Spleen (tissue), 11 donors: ENCODE results near the gene TADA2B. TPM values are rescaled to one million over a fixed set of nuclear protein-coding genes. Genes with fewer than 3 reads are reported as not detected.

Experiments
- DNase-seq: peaks from one replicate; pipeline ENCODE4 v3.0.0-alpha.2; 2020
- H3K27ac ChIP-seq, 8 donors: fragments of 200-600 bp; sonication (generic) in 7 of 8; 1 replicate in 4 of 8; 2 replicates in 4 of 8; pipeline versions ENCODE4 v1.5.0 to v1.8.0; 2016 to 2021; ENCODE audit warnings: inconsistent platforms in 4 of 8, mild to moderate bottlenecking in 4 of 8, moderate library complexity in 1 of 8
- H3K27me3 ChIP-seq, 7 donors: fragments of 200-600 bp; sonication (generic) in 6 of 7; replicated peaks in 1 of 7; 1 replicate in 4 of 7; 2 replicates in 3 of 7; pipeline versions ENCODE4 v1.5.0 to v1.8.0; 2016 to 2021; ENCODE audit warnings: inconsistent platforms in 3 of 7, mild to moderate bottlenecking in 1 of 7
- H3K36me3 ChIP-seq, 6 donors: fragments of 200-600 bp; sonication (generic) in 5 of 6; 1 replicate in 4 of 6; 2 replicates in 2 of 6; pipeline versions ENCODE4 v1.5.0 to v1.8.0; 2016 to 2021; ENCODE audit warnings: inconsistent platforms in 2 of 6
- H3K4me1 ChIP-seq, 6 donors: fragments of 200-600 bp; sonication (generic) in 5 of 6; 1 replicate in 3 of 6; 2 replicates in 3 of 6; pipeline versions ENCODE4 v1.5.0 to v1.8.0; 2016 to 2021; ENCODE audit warnings: inconsistent platforms in 3 of 6
- H3K4me3 ChIP-seq, 8 donors: fragments of 200-600 bp; sonication (generic) in 7 of 8; 1 replicate in 4 of 8; 2 replicates in 4 of 8; pipeline versions ENCODE4 v1.5.0 to v1.8.0; 2016 to 2021; ENCODE audit warnings: inconsistent platforms in 4 of 8, mild to moderate bottlenecking in 4 of 8, moderate library complexity in 2 of 8
- H3K9me3 ChIP-seq, 8 donors: fragments of 200-600 bp; sonication (generic) in 7 of 8; 1 replicate in 4 of 8; 2 replicates in 4 of 8; pipeline versions ENCODE4 v1.5.0 to v1.8.0; 2016 to 2021; ENCODE audit warnings: inconsistent platforms in 4 of 8
- CTCF ChIP-seq, 11 experiments: fragments of 200-600 bp in 7 of 11; fragments of 450-650 bp in 4 of 11; sonication (generic) in 4 of 11; IDR thresholded peaks in 8 of 11; conservative IDR thresholded peaks in 3 of 11; 1 replicate in 7 of 11; 2 replicates in 4 of 11; pipeline versions ENCODE4 v1.4.0 to v1.8.0; 2016 to 2021; ENCODE audit warnings: antibody characterized with exemption in 11 of 11, inconsistent platforms in 4 of 11, mild to moderate bottlenecking in 1 of 11
- POLR2A ChIP-seq, 3 donors: fragments of 450-650 bp; IDR thresholded peaks; one replicate each; pipeline ENCODE4 v1.5.1; 2017; ENCODE audit warnings: antibody characterized with exemption in 3 of 3, mild to moderate bottlenecking in 1 of 3
- POLR2AphosphoS5 ChIP-seq, 3 donors: sonication (generic); formaldehyde crosslinking; IDR thresholded peaks; one replicate each; pipeline ENCODE4 v1.5.1; 2017; ENCODE audit warnings: antibody characterized with exemption in 3 of 3
- WGBS, 5 donors: extraction: QIAGEN DNeasy Blood & Tissue Kit in 3 of 5; methylation state at CpG; one replicate each; pipeline versions ENCODE4 v1.1.5 to v1.1.7; 2013 to 2018; 5-methylcytosine and 5-hydroxymethylcytosine counted together
- intact Hi-C: fragments of 100-400 bp; cut with DNase I; formaldehyde crosslinking; loops from one replicate; pipeline ENCODE4 v1.15.0; 2023; ENCODE audit warnings: low total_unique reads
- polyA plus RNA-seq, 3 donors: library from polyadenylated mRNA; stranded (reverse); fragments of 200-250 nt; gene quantifications; one replicate each; pipeline ENCODE4 v1.2.1, GENCODE V29; 2013
- total RNA-seq, 7 donors: library from RNA; depleted of rRNA in 3 of 7; stranded (reverse); fragments of >200 nt in 3 of 7; fragmentation: NEBNext Ultra II Directional in 4 of 7; extraction: Animal tissue kit (Norgen Biotek cat#: 25700) in 4 of 7; gene quantifications; one replicate each; pipeline versions ENCODE4 v1.1.0 to v1.2.1, GENCODE V29; 2016 to 2021
- donor health status: healthy with polysubstance abuse.
- donor health status: DM: no; HTN: no; CAD: no; lungs with moderate emphysema.
- donor health status: DM: no; HTN: no; CAD: no.
- donor health status: Bipolar disorder and iron deficiency.
- donor health status: healthy.
- donor health status: DM: no; HTN: no; CAD: no.
- donor health status: DM: yes; HTN: yes; CAD: no.

Gene TADA2B
- total and polyA plus RNA-seq, 10 donors: 9.9 to 32.2 (median 25.8) TPM

- no peak for TF ChIP-seq CTCF (IDR thresholded peaks at IDR 0.05 in 8 of 11, conservative IDR thresholded peaks at IDR 0.05 in 3 of 11)
- TF ChIP-seq POLR2A (IDR thresholded peaks at IDR 0.05): no peak
- TF ChIP-seq POLR2AphosphoS5 (IDR thresholded peaks at IDR 0.05): no peak
- DNase-seq: peak; percentile 28
These were observed 15.9 kb upstream of the TADA2B start for GRCh38 chr4:7027284-7027683.

GRCh38 chr4:7027913-7028312 lies 15.3 kb upstream of the TADA2B start:
- Histone ChIP-seq H3K27me3 (no peaks in the 10 kb centered on the region), H3K4me1 (no peaks in the 10 kb centered on the region), H3K9me3 (no peaks in the 10 kb centered on the region), H3K27ac (no peak overlapping the region), H3K36me3 (peaks cover 0 to 100% (median 74%) of the 10 kb centered on the region in 6 donors), H3K4me3 (no peak overlapping the region)
- TF ChIP-seq CTCF (IDR thresholded peaks at IDR 0.05 in 8 of 11, conservative IDR thresholded peaks at IDR 0.05 in 3 of 11) (no peak), POLR2AphosphoS5 (IDR thresholded peaks at IDR 0.05) (no peak), POLR2A (IDR thresholded peaks at IDR 0.05) (no peak)
- intact Hi-C loops: no loop called here
- peak; percentile 18 for DNase-seq
- WGBS, 5 donors: 82 to 92% (median 91%) methylated on average over 5 of the region's 5 CpGs

More at GRCh38 chr4:7027284-7027683, 15.9 kb upstream of the TADA2B start:
- no peak overlapping the region for H3K4me3 ChIP-seq
- 92 to 97% (median 93%) methylated on average over 7 of the region's 7 CpGs for WGBS, 5 donors
- H3K4me1 ChIP-seq: no peaks in the 10 kb centered on the region
- H3K36me3 ChIP-seq: peaks cover 0 to 100% (median 75%) of the 10 kb centered on the region in 6 donors
- intact Hi-C loops: no loop called here
- H3K27me3 ChIP-seq: no peaks in the 10 kb centered on the region
- no peak overlapping the region for H3K27ac ChIP-seq
- no peaks in the 10 kb centered on the region for H3K9me3 ChIP-seq

DNA sequence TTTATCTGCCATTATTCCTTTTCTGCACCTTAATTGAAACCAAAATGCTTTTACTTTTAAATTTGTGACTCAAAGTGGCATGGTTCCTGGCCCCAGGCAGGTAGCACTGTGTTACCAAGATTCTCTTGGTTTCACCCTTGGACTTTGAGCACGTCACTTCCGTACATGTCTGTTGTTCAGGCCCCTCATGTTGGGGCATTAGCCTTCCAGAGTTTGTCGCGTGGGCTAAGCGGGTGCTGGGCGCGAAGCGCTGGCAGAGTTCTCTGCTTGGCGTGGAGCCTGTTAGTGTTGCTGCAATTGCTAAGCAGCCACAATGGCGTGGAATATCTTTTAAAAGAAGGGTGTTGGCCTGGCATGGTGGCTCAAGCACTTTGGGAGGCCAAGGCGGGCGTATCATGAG lies 14.0 kb upstream of the TADA2B start:
- H3K4me3 ChIP-seq: no peak overlapping the region
- peak; percentile 41 for DNase-seq
- no peak overlapping the region for H3K27ac ChIP-seq
- H3K9me3 ChIP-seq: no peaks in the 10 kb centered on the region
- TF ChIP-seq POLR2AphosphoS5 (IDR thresholded peaks at IDR 0.05): no peak
- TF ChIP-seq POLR2A (IDR thresholded peaks at IDR 0.05): no peak
- no peak for TF ChIP-seq CTCF (IDR thresholded peaks at IDR 0.05 in 8 of 11, conservative IDR thresholded peaks at IDR 0.05 in 3 of 11)
- H3K4me1 ChIP-seq: no peaks in the 10 kb centered on the region
- no peaks in the 10 kb centered on the region for H3K27me3 ChIP-seq
- peaks cover 0 to 96% (median 62%) of the 10 kb centered on the region in 6 donors for H3K36me3 ChIP-seq
- intact Hi-C loops: no loop called here
- 94 to 97% (median 96%) methylated on average over 12 of the region's 12 CpGs for WGBS, 5 donors

- WGBS, 5 donors: 89 to 96% (median 94%) methylated on average over 10 of the region's 10 CpGs
- Histone ChIP-seq H3K36me3 (peaks cover 0 to 88% (median 55%) of the 10 kb centered on the region in 6 donors), H3K4me3 (no peak overlapping the region), H3K27me3 (no peaks in the 10 kb centered on the region), H3K4me1 (no peaks in the 10 kb centered on the region), H3K27ac (no peak overlapping the region), H3K9me3 (no peaks in the 10 kb centered on the region)
- intact Hi-C loops: no loop called here
- peak in 1 of 3 donors; percentile 43 for TF ChIP-seq POLR2AphosphoS5 (IDR thresholded peaks at IDR 0.05)
- no peak for TF ChIP-seq CTCF (IDR thresholded peaks at IDR 0.05 in 8 of 11, conservative IDR thresholded peaks at IDR 0.05 in 3 of 11)
- DNase-seq: peak; percentile 69
These were observed 13.3 kb upstream of the TADA2B start for GRCh38 chr4:7029921-7030320.
